MM.1S (cell line): ENCODE data around the gene KLHL18.

Experiments
- EZH2 ChIP-seq: fragments of 300-600 bp; sonication (generic); optimal IDR thresholded peaks from 2 replicates; pipeline ENCODE3; 2017; ENCODE audit warnings: low read depth, mild to moderate bottlenecking, antibody characterized with exemption, low read length, mixed read lengths
- TF ChIP-seq, protein P1 (sequence below): fragments of 300-600 bp; sonication (generic); IDR thresholded peaks from 2 replicates; pipeline ENCODE4 v1.5.1; 2016; ENCODE audit warnings: antibody characterized with exemption, low read length, mixed read lengths

DNA sequence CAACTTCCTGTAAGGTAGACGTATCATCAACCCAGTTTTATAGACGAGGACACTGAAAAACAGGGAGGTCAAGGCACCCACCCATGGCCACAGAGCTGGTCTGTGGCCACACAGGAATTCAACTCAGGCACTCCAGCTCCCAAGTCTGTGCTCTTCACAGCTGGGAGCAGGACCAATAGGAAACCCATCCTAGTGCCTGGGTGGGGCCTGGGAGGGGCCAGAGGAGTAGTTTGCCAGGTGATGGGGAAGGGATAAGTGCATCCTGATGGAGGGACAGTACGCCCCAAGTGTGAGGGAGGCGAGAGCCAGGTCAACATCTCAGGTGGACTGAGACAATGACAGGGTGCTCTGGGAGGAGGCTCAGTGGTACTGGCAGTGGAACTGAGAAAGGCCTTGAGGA is 22.1 kb upstream of the KLHL18 start:
- TF ChIP-seq, protein P1, sequence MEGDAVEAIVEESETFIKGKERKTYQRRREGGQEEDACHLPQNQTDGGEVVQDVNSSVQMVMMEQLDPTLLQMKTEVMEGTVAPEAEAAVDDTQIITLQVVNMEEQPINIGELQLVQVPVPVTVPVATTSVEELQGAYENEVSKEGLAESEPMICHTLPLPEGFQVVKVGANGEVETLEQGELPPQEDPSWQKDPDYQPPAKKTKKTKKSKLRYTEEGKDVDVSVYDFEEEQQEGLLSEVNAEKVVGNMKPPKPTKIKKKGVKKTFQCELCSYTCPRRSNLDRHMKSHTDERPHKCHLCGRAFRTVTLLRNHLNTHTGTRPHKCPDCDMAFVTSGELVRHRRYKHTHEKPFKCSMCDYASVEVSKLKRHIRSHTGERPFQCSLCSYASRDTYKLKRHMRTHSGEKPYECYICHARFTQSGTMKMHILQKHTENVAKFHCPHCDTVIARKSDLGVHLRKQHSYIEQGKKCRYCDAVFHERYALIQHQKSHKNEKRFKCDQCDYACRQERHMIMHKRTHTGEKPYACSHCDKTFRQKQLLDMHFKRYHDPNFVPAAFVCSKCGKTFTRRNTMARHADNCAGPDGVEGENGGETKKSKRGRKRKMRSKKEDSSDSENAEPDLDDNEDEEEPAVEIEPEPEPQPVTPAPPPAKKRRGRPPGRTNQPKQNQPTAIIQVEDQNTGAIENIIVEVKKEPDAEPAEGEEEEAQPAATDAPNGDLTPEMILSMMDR, result no peak
- no peak for TF ChIP-seq EZH2
